BLaER1 (cell line): Measurements from ENCODE around the gene GADD45B.
"Not testable (repeated sequence)": the region's sequence is repeated elsewhere in the genome, so short reads cannot be mapped to it uniquely, and the experiment has no call there.

Experiments
- H3K27ac ChIP-seq: shearing (Covaris generic); formaldehyde crosslinking; 2 replicates; pipeline ENCODE4 v1.8.1; 2022
- H3K27me3 ChIP-seq: shearing (Covaris generic); formaldehyde crosslinking; 2 replicates; pipeline ENCODE4 v1.8.1; 2022
- H3K36me3 ChIP-seq: shearing (Covaris generic); formaldehyde crosslinking; 2 replicates; pipeline ENCODE4 v1.8.1; 2022
- H3K4me1 ChIP-seq: shearing (Covaris generic); formaldehyde crosslinking; 2 replicates; pipeline ENCODE4 v1.8.1; 2022
- H3K4me2 ChIP-seq: shearing (Covaris generic); formaldehyde crosslinking; 2 replicates; pipeline ENCODE4 v1.8.1; 2022
- H3K4me3 ChIP-seq: shearing (Covaris generic); formaldehyde crosslinking; 2 replicates; pipeline ENCODE4 v1.8.1; 2022
- H3K9ac ChIP-seq: shearing (Covaris generic); formaldehyde crosslinking; 2 replicates; pipeline ENCODE4 v1.8.1; 2022
- H3K9me3 ChIP-seq: shearing (Covaris generic); formaldehyde crosslinking; 2 replicates; pipeline ENCODE4 v1.8.1; 2022
- H4K20me1 ChIP-seq: shearing (Covaris generic); formaldehyde crosslinking; 2 replicates; pipeline ENCODE4 v1.8.1; 2022
- Cebpa-rat ChIP-seq: shearing (Covaris generic); IDR thresholded peaks from 2 replicates; pipeline ENCODE4 v1.8.1; 2022

The GADD45B gene

DNA sequence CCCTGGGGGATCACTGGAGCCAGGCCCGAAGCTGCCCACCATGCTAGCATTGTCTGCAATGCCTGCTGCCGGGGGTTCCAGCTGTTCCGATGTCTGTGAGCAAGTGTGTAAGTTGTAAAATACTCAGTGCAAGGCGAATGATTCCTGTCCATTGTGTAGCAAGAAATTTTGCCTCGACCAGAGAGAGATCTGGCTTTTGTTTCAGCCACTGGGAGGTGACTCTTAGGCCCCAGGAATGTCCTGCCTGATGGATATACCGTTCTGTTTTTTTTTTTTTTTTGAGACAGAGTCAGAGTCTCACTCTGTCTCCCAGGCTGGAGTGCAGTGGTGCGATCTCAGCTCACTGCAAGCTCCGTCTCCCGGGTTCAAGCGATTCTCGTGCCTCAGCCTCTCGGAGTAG is 7.3 kb upstream of the GADD45B start:
- Histone ChIP-seq H3K4me2 (peak overlapping the region; percentile 79), H3K27me3 (no peaks in the 10 kb centered on the region), H3K9me3 (no peaks in the 10 kb centered on the region), H3K27ac (no peak overlapping the region), H4K20me1 (no peaks in the 10 kb centered on the region), H3K4me3 (no peak overlapping the region), H3K4me1 (peaks cover 42% of the 10 kb centered on the region), H3K36me3 (no peaks in the 10 kb centered on the region), H3K9ac (no peak overlapping the region)
- TF ChIP-seq Cebpa-rat: no peak

DNA sequence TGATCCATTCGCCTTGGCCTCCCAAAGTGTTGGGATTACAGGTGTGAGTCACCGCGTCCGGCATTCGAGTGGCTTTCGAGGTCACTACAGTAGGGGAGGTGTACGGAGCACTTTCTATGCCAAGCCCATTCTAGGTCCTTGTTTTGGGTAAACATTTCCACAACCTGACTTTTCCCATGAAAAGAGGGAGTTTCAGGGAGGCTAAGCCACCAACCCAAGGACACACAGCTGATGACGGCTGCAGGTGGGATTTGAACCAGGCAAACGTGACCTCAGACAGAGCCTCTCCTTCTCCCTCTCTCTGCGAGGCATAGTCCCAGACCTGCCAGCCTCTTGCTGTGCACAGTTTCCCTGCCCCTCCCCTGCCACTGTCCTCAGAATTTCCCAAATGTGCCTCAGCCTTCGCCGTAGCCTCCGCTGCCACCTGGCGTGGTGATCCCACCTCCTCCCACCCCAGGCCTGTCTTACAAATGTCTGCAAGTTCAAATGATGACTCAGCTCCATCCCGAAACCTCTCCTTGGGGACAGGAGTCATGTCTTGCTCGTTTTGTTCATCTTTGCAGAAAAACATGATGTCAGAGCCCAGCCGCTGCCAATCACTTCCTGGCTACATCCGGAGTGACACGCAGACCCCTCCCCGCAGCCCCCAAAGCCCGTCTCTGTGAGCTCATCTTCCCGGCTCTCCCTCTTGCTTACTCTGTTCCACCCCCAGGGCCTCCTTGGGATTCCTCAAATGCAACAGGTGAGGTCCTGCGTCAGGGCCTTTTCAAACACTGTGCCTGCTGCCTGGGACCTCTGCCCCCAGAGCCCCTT is 6.6 kb upstream of the GADD45B start:
- no peaks in the 10 kb centered on the region for H3K9me3 ChIP-seq
- H4K20me1 ChIP-seq: no peaks in the 10 kb centered on the region
- no peaks in the 10 kb centered on the region for H3K27me3 ChIP-seq
- peak overlapping the region; percentile 79 for H3K4me2 ChIP-seq
- H3K9ac ChIP-seq: peak overlapping the region; percentile 38; the same call in 1 of the 2 replicates
- TF ChIP-seq Cebpa-rat: no peak
- H3K36me3 ChIP-seq: no peaks in the 10 kb centered on the region
- peaks cover 49% of the 10 kb centered on the region for H3K4me1 ChIP-seq
- peak overlapping the region; percentile 31; the same call in 1 of the 2 replicates for H3K27ac ChIP-seq
- H3K4me3 ChIP-seq: no peak overlapping the region

DNA sequence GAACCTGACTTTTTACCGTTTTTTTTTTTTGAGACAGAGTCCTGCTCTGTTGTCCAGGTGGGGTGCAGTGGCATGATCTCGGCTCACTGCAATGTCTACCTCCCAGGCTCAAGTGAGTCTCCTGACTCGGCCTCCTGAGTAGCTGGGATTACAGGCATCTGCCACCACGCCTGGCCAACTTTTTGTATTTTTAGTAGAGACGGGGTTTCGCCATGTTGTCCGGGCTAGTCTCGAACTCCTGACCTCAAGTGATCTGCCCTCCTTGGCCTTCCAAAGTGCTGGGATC is 6.1 kb upstream of the GADD45B start:
- not testable (repeated sequence) for H3K9me3 ChIP-seq, H4K20me1 ChIP-seq, H3K4me3 ChIP-seq, H3K27me3 ChIP-seq, H3K36me3 ChIP-seq
- Histone ChIP-seq H3K9ac (peak overlapping the region; percentile 38; the same call in 1 of the 2 replicates), H3K27ac (0 out of 2 replicates have a peak overlapping the region, but pooled peaks have one; percentile 31), H3K4me2 (peak overlapping the region; percentile 79), H3K4me1 (peaks cover 53% of the 10 kb centered on the region)

DNA sequence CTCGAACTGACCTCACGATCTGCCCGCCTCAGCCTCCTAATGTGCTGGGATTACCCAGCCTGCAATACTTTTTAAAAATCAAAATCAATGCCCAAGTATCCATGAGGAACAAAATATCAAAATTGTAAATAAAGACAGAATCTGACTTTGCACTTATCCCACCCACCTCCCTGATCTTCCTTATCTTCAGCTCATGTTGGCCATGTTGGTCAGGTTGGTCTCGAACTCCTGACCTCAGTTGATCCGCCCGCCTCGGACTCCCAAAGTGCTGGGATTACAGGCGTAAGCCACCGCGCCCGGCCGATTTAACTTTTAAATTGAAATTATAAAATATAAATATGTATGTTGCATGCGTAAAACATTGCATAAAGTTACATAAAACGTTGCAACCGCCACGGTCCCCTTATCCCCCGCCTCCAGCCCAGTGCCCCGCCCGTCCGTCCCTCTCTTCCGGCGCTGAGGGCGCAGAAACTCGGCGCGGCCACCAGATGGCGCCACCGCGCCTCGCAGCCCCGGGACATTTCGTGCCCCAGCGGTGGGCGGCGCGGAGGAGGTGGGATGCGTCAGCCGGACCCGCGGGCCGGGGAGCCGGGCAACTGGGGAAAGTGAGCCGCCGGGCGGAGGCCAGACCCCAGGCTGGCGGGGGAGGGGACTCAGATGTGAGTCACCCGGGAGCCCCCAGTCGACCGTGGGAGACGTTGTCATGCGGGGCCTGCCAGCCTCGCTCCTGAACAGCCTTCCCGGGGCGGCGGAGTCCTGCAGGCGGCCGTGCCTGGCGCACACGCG is 1.5 kb upstream of the GADD45B start:
- Histone ChIP-seq H3K4me3 (peak overlapping the region; percentile 93), H3K27me3 (no peaks in the 10 kb centered on the region), H3K9ac (no peak overlapping the region; the same call in 1 of the 2 replicates), H3K4me2 (peak overlapping the region; percentile 97), H3K4me1 (peaks cover 69% of the 10 kb centered on the region), H3K9me3 (no peaks in the 10 kb centered on the region), H3K36me3 (no peaks in the 10 kb centered on the region), H3K27ac (no peak overlapping the region), H4K20me1 (peaks cover 35% of the 10 kb centered on the region)
- TF ChIP-seq Cebpa-rat: no peak

DNA sequence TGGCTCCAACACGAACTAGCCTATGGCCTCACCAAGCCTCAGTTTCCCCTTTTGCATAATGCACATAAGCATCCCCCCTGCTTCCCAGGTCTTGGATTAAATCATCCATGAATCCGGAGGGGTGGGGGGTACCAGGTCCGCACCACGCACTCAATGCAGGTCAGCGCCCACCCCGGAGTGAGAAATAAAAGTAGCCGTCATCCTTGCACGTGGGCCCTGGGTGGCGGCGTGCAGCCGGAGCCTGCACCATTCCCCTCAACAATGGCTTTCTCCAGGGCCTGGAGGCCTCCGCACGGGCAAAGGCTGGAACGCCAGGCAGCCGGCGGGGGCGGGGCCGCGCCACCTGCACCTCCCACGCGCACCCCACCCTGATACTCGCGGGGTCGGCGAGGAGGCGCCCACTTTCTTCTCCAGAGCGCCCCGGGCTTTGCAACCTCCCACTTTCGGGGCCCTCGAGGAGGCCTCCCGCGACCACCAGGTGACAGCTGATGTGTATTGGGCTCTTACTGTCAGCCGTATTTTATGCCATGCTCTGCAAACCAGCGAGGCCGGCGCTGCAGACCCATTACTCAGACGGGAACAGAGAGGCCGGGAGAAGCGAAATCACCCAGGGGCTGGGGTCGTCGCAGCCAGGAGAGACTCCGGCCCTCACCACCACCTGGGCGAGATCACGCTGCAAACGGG is 767 bp upstream of the GADD45B start:
- no peak for TF ChIP-seq Cebpa-rat
- peak overlapping the region; percentile 45; the same call in 1 of the 2 replicates for H3K9ac ChIP-seq
- no peaks in the 10 kb centered on the region for H3K36me3 ChIP-seq

DNA sequence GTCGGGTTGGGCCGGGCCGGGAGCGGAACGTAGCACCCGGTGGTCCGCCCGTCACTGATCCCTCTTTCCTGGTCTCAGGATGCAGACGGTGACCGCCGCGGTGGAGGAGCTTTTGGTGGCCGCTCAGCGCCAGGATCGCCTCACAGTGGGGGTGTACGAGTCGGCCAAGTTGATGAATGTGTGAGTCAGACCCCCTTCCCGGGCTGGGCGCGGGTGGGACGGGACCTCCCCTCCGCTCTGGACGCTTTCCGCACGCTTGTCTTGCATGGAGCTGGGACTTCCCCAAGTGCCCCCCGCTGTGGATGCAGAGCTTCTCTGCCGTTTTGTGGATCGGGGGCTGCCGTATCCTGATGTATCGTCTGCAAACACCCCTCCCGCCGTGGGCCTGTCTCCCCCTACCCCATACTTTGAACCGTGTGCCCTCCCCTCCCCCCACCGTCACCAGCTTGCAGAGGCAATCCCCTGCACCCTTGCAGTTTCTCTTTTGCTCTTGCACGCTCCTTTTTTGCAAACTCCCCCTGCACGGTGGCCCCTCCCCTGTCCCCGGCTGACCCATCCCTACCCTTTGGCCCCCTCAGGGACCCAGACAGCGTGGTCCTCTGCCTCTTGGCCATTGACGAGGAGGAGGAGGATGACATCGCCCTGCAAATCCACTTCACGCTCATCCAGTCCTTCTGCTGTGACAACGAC is 669 bp downstream of the GADD45B start:
- Histone ChIP-seq H3K9ac (peak overlapping the region; percentile 88), H3K36me3 (no peaks in the 10 kb centered on the region), H3K4me3 (peak overlapping the region; percentile 93), H3K4me2 (peak overlapping the region; percentile 95), H3K27ac (peak overlapping the region; percentile 79), H3K27me3 (no peaks in the 10 kb centered on the region), H4K20me1 (peaks cover 35% of the 10 kb centered on the region), H3K4me1 (peaks cover 67% of the 10 kb centered on the region), H3K9me3 (peaks cover 5% of the 10 kb centered on the region)
- TF ChIP-seq Cebpa-rat: 0 out of 2 replicates have a peak, but pooled peaks have one; percentile 1

More for the DNA sequence above, 767 bp upstream of the GADD45B start:
- Histone ChIP-seq H3K4me2 (peak overlapping the region; percentile 97), H4K20me1 (peaks cover 35% of the 10 kb centered on the region), H3K9me3 (no peaks in the 10 kb centered on the region), H3K27me3 (no peaks in the 10 kb centered on the region), H3K27ac (no peak overlapping the region), H3K4me1 (peaks cover 69% of the 10 kb centered on the region), H3K4me3 (peak overlapping the region; percentile 93)

DNA sequence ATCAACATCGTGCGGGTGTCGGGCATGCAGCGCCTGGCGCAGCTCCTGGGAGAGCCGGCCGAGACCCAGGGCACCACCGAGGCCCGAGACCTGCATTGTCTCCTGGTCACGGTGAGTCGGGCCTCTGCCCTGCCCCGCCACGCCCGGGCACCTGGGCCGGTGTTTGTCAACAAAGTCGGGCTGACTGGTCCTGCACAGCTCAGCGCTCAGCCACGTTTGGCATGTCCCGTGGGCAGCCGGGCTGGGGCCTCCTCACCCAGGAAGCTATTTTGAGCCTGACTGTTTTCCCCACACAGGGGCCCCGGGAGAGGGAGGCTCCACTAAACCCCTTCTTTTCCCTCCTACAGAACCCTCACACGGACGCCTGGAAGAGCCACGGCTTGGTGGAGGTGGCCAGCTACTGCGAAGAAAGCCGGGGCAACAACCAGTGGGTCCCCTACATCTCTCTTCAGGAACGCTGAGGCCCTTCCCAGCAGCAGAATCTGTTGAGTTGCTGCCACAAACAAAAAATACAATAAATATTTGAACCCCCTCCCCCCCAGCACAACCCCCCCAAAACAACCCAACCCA is 1.3 kb downstream of the GADD45B start:
- Histone ChIP-seq H3K4me3 (peak overlapping the region; percentile 93), H3K36me3 (no peaks in the 10 kb centered on the region), H3K9ac (peak overlapping the region; percentile 88), H3K9me3 (peaks cover 11% of the 10 kb centered on the region), H3K4me2 (peak overlapping the region; percentile 95), H4K20me1 (peaks cover 35% of the 10 kb centered on the region), H3K4me1 (peaks cover 67% of the 10 kb centered on the region), H3K27ac (peak overlapping the region; percentile 79), H3K27me3 (no peaks in the 10 kb centered on the region)
- TF ChIP-seq Cebpa-rat: no peak

DNA sequence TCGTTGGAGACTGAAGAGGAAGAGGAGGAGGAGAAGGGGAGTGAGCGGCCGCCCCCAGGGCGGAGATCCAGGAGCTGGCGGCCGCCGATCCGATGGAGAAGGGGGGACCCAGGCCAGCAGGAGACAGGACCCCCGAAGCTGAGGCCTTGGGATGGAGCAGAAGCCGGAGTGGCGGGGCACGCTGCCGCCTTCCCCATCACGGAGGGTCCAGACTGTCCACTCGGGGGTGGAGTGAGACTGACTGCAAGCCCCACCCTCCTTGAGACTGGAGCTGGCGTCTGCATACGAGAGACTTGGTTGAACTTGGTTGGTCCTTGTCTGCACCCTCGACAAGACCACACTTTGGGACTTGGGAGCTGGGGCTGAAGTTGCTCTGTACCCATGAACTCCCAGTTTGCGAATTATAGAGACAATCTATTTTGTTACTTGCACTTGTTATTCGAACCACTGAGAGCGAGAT is 1.8 kb downstream of the GADD45B start:
- Histone ChIP-seq H3K27ac (0 out of 2 replicates have a peak overlapping the region, but pooled peaks have one; percentile 71), H3K9ac (peak overlapping the region; percentile 88)
- no peak for TF ChIP-seq Cebpa-rat

DNA sequence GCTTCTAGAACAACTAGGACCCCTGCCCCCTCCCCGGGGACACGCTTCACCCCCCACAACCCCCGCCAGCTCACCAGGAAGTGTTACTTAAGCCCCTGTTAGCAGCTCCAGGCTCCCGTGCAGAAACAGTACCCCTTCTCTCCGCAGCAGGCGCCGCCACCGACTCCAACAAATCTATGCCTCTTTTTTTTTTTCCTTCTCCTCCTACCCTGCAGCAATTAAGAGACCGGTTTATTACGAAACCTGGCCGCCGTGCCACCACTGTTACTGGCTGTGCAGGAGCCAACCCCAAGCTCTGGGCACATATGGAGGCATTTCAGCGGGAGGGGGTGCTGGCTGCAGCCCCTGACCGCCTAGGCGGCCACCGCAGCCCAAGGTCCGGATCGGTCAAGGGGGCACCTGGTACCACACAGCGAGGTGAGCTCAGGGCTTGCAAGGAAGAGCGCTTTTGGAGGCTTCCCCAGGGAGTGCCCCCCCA is 2.4 kb downstream of the GADD45B start:
- Histone ChIP-seq H3K4me3 (peak overlapping the region; percentile 93), H3K36me3 (no peaks in the 10 kb centered on the region), H3K27me3 (no peaks in the 10 kb centered on the region), H3K9ac (peak overlapping the region; percentile 88), H3K9me3 (peaks cover 22% of the 10 kb centered on the region), H3K27ac (peak overlapping the region; percentile 71), H3K4me1 (peaks cover 58% of the 10 kb centered on the region), H4K20me1 (peaks cover 35% of the 10 kb centered on the region), H3K4me2 (peak overlapping the region; percentile 95)
- TF ChIP-seq Cebpa-rat: peak; percentile 81

More for the DNA sequence above, 1.8 kb downstream of the GADD45B start:
- H3K9me3 ChIP-seq: peaks cover 17% of the 10 kb centered on the region
- peaks cover 35% of the 10 kb centered on the region for H4K20me1 ChIP-seq
- H3K27me3 ChIP-seq: no peaks in the 10 kb centered on the region
- H3K4me1 ChIP-seq: peaks cover 64% of the 10 kb centered on the region
- peak overlapping the region; percentile 95 for H3K4me2 ChIP-seq
- peak overlapping the region; percentile 93 for H3K4me3 ChIP-seq
- no peaks in the 10 kb centered on the region for H3K36me3 ChIP-seq
